Activated CD8-positive, alpha-beta memory T cell treated with anti-CD3 and anti-CD28 coated beads, Interleukin-2, amount 50 U/mL, for 24 hours (primary cell): ENCODE measurements around the gene PPP2R1B.

Source experiments
- DNase-seq: peaks from one replicate; pipeline ENCODE4 v3.0.0-alpha.2; 2020; ENCODE audit errors: extremely low read depth

Gene PPP2R1B

GRCh38 chr11:111693224-111693937, 72.8 kb downstream of the PPP2R1B start:
- no peak for DNase-seq

GRCh38 chr11:111691741-111692140, 74.4 kb downstream of the PPP2R1B start:
- no peak for DNase-seq

GRCh38 chr11:111691176-111691575, 75.0 kb downstream of the PPP2R1B start:
- no peak for DNase-seq

- DNase-seq, result no peak
These were observed 78.2 kb downstream of the PPP2R1B start for GRCh38 chr11:111688013-111688412.

DNA sequence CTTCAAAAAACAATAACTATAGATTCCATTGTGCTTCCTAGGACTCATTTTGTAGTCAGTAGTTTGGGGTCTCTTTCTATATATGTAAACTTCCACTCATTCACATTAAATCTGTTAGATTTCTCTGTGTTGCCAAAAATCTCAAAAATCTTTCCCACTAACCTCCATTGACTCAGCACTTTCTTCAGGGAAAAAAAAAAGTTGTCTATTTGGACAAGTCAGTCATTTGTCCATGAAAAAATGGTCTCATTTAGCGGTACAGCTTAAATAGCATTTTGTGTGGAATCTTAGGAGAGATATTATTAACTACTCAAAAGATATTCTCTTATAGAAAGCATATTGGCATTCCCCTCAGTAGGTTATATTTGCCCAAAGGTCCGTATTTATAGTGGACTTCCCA, 81.9 kb downstream of the PPP2R1B start:
- DNase-seq, result no peak

DNA sequence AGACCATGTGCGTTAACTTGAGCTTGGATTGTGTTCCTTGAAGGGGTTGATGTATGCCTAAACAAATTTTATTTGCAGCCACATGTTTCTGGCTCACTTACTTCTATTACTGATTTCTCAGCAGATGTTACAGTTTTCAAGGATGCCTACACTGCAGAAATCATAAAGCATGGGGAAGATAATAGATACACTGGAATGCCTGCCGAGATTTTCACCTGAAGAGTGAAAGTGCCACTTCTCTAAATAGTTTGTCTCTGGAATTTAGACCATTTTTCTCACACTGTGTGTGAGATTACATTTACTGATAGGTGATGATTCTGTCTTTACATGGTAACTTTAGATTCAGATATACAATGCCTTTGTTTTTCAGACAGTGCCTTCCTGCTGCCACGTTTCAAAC, 82.4 kb downstream of the PPP2R1B start:
- no peak for DNase-seq

DNA sequence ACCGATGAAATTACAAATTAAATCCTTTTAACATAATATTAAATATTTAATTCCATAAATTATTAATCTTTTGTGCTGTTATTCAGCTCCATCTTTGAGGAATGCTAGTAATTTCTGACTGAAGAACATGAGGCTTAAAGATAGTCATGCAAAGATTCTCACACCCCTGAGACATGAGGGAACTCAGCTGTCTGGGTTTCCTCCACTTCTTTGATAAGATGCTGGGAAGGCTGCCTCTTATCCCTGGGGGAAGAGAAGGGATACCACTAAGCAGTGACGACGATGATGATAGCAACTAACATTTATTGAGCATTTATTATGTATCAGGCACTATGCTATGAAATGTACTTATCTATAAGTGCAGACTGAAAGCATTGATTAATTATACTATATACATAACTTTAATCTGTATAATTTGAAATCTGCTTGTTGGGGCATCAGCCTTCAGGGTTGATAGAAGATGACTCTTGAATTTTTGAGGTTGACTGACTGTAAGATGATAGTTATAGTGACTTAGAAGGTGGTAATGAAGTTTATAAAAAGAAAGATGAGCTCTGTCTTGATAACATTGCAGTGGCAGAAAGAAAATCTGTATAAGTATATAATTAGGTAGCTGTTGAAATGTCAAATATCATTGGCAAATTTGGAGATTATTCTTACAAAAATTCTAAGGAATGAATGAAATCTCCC, 85.6 kb downstream of the PPP2R1B start:
- DNase-seq, result no peak
